GM18951 (cell line): ENCODE measurements around the gene C2CD4A.

Source experiments
- POLR2A ChIP-seq: IDR thresholded peaks from 4 replicates; pipeline ENCODE4 v1.6.1; 2011; ENCODE audit warnings: mild to moderate bottlenecking; ENCODE audit not compliant: insufficient read length, insufficient read depth; ENCODE audit errors: extremely low read depth
- in situ Hi-C: fragments of 300-500 bp; cut with MboI; formaldehyde crosslinking; loops from one replicate; pipeline ENCODE4 v1.12.0; 2022; ENCODE audit warnings: low sequenced_read_pairs, mixed read lengths, inconsistent platforms; ENCODE audit not compliant: unreplicated experiment

The C2CD4A gene

DNA sequence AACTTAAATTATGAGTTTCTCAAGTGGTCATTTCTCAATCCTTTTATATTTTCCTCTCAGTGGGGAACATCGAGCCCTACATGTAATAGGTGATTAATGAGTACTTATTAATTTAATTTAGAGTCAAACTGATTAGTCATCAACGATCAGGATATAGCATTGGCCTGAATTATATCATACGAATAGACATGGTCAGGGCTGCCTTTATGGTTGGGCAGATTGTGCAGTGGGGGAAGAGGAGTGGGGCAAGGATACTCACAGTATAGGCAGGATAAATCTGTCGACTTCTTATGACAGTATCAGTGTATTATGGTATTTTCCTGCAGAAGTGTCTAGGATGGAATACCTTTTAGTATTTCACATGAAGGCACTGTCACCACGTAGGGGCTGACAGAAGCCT is 27.0 kb downstream of the C2CD4A start:
- in situ Hi-C loops, result no loop called here
- no peak for TF ChIP-seq POLR2A

DNA sequence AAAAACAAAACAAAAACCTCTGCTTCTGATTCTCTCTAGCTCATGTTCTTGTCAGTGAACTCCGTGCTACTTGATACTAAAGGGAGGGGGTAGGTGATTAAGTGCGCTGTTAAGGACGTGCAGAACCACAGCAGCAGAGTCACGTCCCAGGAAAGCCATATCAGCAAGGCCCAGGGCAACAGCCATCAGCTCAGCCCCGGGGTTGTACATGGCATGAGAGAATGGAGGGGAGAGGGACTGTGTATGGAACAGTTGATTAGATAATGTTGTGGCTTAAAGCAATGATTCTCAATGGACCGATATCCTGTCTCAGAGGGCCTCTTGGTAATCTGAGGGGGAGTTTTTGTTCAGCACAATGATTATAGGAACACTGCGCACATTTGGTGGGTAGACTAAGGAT is 27.6 kb downstream of the C2CD4A start:
- no peak for TF ChIP-seq POLR2A

DNA sequence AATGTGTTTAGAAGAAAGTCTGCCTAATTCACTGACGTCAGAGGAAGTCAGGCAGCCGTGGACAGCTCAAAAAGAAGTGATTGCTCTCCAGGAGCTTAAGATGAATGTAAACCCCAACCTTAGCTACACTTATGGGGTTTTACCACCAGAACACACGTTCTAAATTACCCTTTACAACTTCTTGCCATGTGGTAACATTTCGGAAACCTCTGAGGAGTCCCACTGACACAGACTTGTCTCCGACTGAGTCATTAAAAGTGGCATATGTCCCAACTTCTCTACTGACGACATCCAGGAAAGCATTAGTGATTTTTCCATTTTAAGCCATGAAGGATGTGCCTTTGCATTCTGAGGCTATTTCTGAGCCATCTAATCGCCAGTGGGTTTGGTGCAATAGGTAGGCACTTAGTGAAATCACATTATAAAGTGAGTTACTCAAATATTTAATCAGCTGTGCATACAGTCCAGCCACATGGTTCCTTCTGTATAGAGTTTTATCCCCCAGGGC is 32.4 kb downstream of the C2CD4A start:
- TF ChIP-seq POLR2A, result no peak
- in situ Hi-C loops, result no loop called here

More for the DNA sequence above, 27.6 kb downstream of the C2CD4A start:
- in situ Hi-C loops, result no loop called here

DNA sequence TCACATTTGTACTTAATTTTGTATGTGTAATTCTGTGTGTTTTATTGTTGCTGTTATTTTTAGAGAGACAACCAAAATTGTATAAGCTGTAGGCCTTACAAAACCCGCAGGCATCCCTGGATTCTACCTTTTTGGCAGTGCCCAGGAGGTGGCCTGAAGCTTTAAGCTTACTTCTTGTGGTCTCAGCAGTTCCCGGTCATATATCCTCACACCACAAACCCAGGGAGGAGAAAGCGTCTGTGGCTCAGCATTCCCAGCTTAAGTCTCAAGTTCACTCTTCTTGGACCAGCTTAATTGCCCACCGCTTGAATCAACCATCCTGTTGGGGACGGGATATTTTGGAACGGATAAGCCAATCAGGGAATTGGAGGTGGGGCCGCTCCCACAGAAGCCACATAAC is 36.7 kb downstream of the C2CD4A start:
- TF ChIP-seq POLR2A, result no peak
- in situ Hi-C loops, result no loop called here

- no peak for TF ChIP-seq POLR2A
- in situ Hi-C loops, result no loop called here
Observed at GRCh38 chr15:62104401-62104800, 37.6 kb downstream of the C2CD4A start.

- TF ChIP-seq POLR2A, result no peak
- in situ Hi-C loops, result no loop called here
Observed at GRCh38 chr15:62104846-62105245, 38.1 kb downstream of the C2CD4A start.

GRCh38 chr15:62105266-62105665 is 38.5 kb downstream of the C2CD4A start:
- TF ChIP-seq POLR2A, result no peak

DNA sequence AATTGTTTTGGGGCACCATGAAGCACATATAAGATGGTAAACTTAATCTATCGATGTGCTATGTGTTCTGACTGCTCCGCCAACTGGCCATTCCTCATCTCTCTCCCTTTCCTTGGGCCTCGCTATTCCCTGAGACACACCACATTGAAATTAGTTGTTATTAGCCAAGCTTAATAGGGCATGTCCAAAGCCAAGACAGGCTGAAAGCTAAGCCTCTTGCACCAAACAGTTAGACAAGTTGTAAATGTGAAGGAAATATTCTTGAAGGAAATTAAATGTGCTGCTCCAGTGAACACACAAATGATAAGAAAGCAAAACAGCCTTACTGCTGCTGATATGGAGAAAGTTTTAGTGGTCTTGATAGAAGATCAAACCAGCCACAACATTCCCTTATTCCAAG is 39.3 kb downstream of the C2CD4A start:
- TF ChIP-seq POLR2A, result no peak
- in situ Hi-C loops, result no loop called here

More at GRCh38 chr15:62105266-62105665, 38.5 kb downstream of the C2CD4A start:
- in situ Hi-C loops, result no loop called here

DNA sequence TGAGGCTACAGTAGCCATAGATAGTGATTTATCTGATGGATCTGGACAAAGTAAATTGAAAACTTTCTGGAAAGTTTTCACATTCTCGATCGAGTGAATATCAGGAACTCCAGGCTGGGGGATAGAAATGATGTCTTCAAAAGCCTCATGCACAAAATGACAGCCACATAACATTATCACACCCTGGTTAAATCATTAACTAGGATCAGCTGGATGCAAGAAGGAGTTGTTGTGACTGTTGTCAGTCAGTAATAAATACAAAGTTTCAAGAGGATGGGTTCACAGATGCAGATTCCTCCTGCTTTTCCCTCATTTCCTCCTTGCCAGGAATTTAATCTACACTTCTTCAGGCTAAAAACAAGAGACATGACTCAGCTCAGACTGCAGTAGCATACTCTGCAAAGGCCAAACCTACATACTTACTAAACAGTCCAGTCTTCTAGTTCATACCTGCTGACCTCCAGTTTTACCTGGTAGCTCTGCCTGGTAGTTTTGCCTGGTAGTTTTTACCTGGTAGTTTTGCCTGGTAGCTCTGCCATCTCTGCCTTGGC is 40.9 kb downstream of the C2CD4A start:
- in situ Hi-C loops, result no loop called here
- no peak for TF ChIP-seq POLR2A

DNA sequence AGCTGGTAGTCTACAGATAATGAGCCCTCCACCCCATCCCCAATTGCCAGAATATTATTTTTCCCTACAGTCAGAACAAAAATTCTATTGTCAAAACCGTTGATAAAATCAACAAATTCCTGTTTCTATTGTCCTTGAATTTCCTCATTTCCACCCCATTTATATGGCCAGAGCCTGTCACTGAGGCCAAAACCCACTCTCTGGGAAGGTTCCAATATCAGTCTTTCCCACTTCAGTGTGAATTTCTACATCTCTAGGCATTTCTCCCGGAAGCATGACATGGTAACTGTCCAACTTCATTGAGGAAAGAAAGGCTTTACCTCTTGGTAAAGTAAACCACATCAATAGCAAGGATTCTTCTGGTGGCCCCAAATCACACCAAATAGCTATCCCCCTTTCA is 41.6 kb downstream of the C2CD4A start:
- TF ChIP-seq POLR2A, result no peak
- in situ Hi-C loops, result no loop called here

- no peak for TF ChIP-seq POLR2A
- in situ Hi-C loops, result no loop called here
Observed at GRCh38 chr15:62109437-62109836, 42.7 kb downstream of the C2CD4A start.

DNA sequence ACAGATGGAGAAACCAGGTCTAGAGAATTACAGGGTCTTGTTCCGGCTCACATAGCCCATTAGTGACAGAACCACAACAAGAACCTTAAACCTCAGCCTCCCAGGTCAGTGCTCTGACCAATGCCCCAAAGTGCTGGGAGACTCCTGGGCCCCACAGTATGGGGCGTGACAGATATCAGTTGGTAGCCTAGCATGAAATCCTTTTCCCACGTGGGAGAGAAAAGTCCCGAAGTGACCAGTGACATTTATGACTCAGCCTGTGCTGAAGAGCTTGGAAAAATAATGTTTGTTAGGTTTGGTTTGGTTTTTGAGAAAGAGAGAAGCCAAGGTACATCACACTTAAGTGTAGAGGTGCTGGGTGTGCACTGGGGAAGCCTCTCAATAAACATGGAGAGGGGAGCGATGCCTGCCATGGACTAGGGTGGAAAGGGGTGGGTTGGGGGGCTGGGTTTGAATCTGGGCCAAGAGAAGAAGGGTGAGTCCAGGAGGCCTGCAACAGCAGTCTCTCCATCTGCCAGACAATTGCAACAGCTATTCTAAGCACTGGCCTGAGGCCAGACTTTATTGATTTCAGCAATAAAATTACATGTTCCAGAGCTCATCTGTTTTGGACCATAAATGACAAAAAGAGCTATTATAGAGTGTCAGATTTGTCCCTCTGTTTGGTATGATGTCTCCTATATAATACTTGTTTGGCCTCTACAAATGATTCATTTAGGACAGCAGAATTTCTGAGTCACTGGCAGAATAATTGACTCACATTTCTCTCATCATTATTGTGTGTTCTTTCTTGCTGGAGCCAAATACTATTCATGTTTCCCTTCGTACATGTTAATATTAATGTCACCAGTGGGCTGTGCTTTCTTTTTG is 43.4 kb downstream of the C2CD4A start:
- TF ChIP-seq POLR2A, result no peak
- in situ Hi-C loops, result no loop called here

GRCh38 chr15:62112081-62112480 is 45.3 kb downstream of the C2CD4A start:
- TF ChIP-seq POLR2A, result no peak
- in situ Hi-C loops, result no loop called here
